Measurements from ENCODE around the gene PRKN. TPM values are rescaled to one million over a fixed set of nuclear protein-coding genes. Genes with fewer than 3 reads are reported as not detected.

PRKN gene
- total RNA-seq, 6 experiments from 2014 or later, result 0.32 TPM; not detected in 5

- Mint-ChIP-seq H3K27me3 (ENCODE audit: insufficient read depth) (no peaks in the 10 kb centered on the region; the same call in 1 of the 2 replicates), H3K4me1 (ENCODE audit: low read depth) (peaks cover 8% of the 10 kb centered on the region), H3K27ac (no peak overlapping the region), H3K4me3 (no peak overlapping the region), H3K9me3 (no peaks in the 10 kb centered on the region; the same call in 1 of the 2 replicates), H3K36me3 (ENCODE audit: low read depth) (no peaks in the 10 kb centered on the region)
- DNase-seq, result no peak
- TF ChIP-seq CTCF (IDR thresholded peaks at IDR 0.05), result no peak
Observed at GRCh38 chr6:162722226-162722625, 5.3 kb downstream of the PRKN start.

- peaks cover 7% of the 10 kb centered on the region for H3K9me3 Mint-ChIP-seq
- peaks cover under 1% of the 10 kb centered on the region; the same call in 1 of the 2 replicates for H3K4me1 Mint-ChIP-seq (ENCODE audit: low read depth)
- no peak overlapping the region for H3K4me3 Mint-ChIP-seq
- no peak for TF ChIP-seq CTCF (IDR thresholded peaks at IDR 0.05)
- H3K27me3 Mint-ChIP-seq (ENCODE audit: insufficient read depth), result no peaks in the 10 kb centered on the region; the same call in 1 of the 2 replicates
- DNase-seq, result no peak
- H3K36me3 Mint-ChIP-seq (ENCODE audit: low read depth), result no peaks in the 10 kb centered on the region
- H3K27ac Mint-ChIP-seq, result no peak overlapping the region
Observed at GRCh38 chr6:162721404-162721687, 6.2 kb downstream of the PRKN start.

- Mint-ChIP-seq H3K36me3 (ENCODE audit: low read depth) (no peaks in the 10 kb centered on the region), H3K4me1 (ENCODE audit: low read depth) (no peaks in the 10 kb centered on the region), H3K9me3 (peaks cover 11% of the 10 kb centered on the region), H3K27ac (no peak overlapping the region), H3K4me3 (no peak overlapping the region), H3K27me3 (ENCODE audit: insufficient read depth) (no peaks in the 10 kb centered on the region; the same call in 1 of the 2 replicates)
- DNase-seq, result no peak
- TF ChIP-seq CTCF (IDR thresholded peaks at IDR 0.05), result no peak
Observed at GRCh38 chr6:162719528-162719927, 8.0 kb downstream of the PRKN start.

- no peak for TF ChIP-seq CTCF (IDR thresholded peaks at IDR 0.05)
- no peaks in the 10 kb centered on the region; the same call in 1 of the 2 replicates for H3K27me3 Mint-ChIP-seq (ENCODE audit: insufficient read depth)
- no peaks in the 10 kb centered on the region for H3K4me1 Mint-ChIP-seq (ENCODE audit: low read depth)
- DNase-seq, result no peak
- no peak overlapping the region for H3K27ac Mint-ChIP-seq
- H3K36me3 Mint-ChIP-seq (ENCODE audit: low read depth), result no peaks in the 10 kb centered on the region
- H3K9me3 Mint-ChIP-seq, result peaks cover 18% of the 10 kb centered on the region
- H3K4me3 Mint-ChIP-seq, result no peak overlapping the region
Observed at GRCh38 chr6:162715601-162716000, 12.0 kb downstream of the PRKN start.

GRCh38 chr6:162713974-162714780, 13.4 kb downstream of the PRKN start:
- Mint-ChIP-seq H3K9me3 (peaks cover 18% of the 10 kb centered on the region), H3K27ac (no peak overlapping the region), H3K4me3 (no peak overlapping the region), H3K4me1 (ENCODE audit: low read depth) (no peaks in the 10 kb centered on the region), H3K27me3 (ENCODE audit: insufficient read depth) (no peaks in the 10 kb centered on the region; the same call in 1 of the 2 replicates), H3K36me3 (ENCODE audit: low read depth) (no peaks in the 10 kb centered on the region)
- no peak for TF ChIP-seq CTCF (IDR thresholded peaks at IDR 0.05)
- DNase-seq, result no peak
